Myometrial cell (primary cell): ENCODE measurements around the gene CLDN4. TPM values are rescaled to one million over a fixed set of nuclear protein-coding genes. Genes with fewer than 3 reads are reported as not detected.

ENCODE experiments used
- total RNA-seq: library from RNA; depleted of rRNA; stranded (reverse); fragments of >200 nt; gene quantifications from 2 replicates; pipeline ENCODE4 v1.2.3, GENCODE V29; 2015

Gene CLDN4, protein sequence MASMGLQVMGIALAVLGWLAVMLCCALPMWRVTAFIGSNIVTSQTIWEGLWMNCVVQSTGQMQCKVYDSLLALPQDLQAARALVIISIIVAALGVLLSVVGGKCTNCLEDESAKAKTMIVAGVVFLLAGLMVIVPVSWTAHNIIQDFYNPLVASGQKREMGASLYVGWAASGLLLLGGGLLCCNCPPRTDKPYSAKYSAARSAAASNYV
- 6.1 and 6.7 TPM in 2 replicates for total RNA-seq

DNA sequence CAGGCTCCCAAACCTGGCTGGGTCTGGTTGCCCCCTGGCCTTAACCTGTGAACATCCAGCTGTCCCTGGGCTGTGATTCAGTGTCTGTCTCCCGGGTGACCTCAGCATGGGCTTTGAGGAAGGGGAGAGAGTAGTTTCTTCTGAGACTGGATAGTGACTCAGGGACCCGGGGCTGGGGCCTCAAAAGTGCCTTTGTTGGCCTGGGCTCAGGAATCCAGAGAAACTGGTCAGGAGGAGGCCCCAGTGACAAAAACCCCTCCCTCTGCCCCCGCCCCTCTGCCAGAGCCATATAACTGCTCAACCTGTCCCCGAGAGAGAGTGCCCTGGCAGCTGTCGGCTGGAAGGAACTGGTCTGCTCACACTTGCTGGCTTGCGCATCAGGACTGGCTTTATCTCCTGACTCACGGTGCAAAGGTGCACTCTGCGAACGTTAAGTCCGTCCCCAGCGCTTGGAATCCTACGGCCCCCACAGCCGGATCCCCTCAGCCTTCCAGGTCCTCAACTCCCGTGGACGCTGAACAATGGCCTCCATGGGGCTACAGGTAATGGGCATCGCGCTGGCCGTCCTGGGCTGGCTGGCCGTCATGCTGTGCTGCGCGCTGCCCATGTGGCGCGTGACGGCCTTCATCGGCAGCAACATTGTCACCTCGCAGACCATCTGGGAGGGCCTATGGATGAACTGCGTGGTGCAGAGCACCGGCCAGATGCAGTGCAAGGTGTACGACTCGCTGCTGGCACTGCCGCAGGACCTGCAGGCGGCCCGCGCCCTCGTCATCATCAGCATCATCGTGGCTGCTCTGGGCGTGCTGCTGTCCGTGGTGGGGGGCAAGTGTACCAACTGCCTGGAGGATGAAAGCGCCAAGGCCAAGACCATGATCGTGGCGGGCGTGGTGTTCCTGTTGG, at the start of gene CLDN4:
TSS of gene CLDN4 (plus strand) at position 316 of the 903 bp plus-strand sequence. CDS start at position 522, 206 bp downstream.

DNA sequence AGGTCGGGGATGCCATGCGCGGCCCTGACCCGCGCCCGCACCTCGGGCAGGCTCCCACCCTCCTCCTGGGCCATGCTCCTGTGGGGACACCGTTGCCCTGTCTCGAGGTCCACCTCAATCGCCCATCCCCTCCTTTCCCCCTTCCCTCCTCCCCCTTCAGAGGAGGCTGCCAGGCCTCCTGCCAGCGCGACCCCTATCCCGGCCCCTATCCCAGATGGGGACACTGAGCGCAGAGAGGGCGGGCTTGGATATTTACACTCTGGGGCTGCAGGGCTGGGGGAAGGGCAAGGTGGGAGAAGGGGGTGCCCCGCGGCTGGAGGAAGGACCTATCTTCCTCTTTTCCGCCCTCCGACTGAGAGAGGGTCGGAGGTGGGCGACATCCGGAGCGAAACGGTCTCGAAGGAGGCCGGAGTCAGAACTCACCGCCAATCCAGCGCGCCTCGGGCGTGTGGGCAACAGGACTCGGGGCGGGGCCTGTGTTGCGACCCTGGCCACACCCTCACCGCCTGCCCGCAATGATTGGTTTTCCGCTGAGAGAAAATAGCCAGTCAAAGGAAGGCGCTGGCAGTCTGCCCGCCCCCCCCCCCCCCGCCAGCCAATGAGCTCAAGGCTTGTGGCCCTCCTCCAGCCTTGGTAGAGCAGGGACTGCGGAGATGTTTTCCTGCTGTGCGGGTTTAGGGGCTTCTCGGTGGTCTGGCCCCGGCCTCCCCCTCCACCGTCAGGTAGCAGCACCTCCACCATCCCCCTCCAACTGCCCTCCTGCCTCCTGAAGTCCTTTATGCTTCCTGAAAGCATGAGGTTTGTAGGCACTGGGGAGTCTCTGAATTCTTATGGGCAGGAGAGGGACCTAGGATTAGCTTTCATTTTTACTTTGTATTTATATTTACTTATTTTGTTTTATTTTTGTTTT, 11.5 kb downstream of the CLDN4 start, which contains the start of gene METTL27:
TSS of gene METTL27 (minus strand) at position 450 of the 910 bp plus-strand sequence. CDS start at position 74, 376 bp downstream.

GRCh38 chr7:73860859-73861258, 30.1 kb downstream of the CLDN4 start, which contains the start of gene TMEM270:
Gene TMEM270 (plus strand): TSS chr7:73861159. CDS start chr7:73861195, 36 bp downstream.

Other genes with a start within 250 kb of the CLDN4 start
- gene MLXIPL, start 206.5 kb upstream of the CLDN4 start, total RNA-seq = not detected in 2 replicates
- 3.7 and 5.2 TPM in 2 replicates for gene VPS37D, start 163.2 kb upstream of the CLDN4 start, total RNA-seq
- gene DNAJC30, start 147.5 kb upstream of the CLDN4 start, total RNA-seq = 7.2 and 8.2 TPM in 2 replicates
- gene BUD23, start 147.4 kb upstream of the CLDN4 start, total RNA-seq = 99.5 and 104 TPM in 2 replicates
- gene STX1A, start 111.3 kb upstream of the CLDN4 start, total RNA-seq = 3.7 and 8.4 TPM in 2 replicates
- gene ABHD11, start 92.2 kb upstream of the CLDN4 start, total RNA-seq = 27.6 and 33.4 TPM in 2 replicates
- gene CLDN3, start 60.7 kb upstream of the CLDN4 start, total RNA-seq = not detected in 2 replicates
- gene METTL27, start 11.5 kb downstream of the CLDN4 start, total RNA-seq = 16.8 and 20.8 TPM in 2 replicates
- gene TMEM270, start 30.2 kb downstream of the CLDN4 start, total RNA-seq = not detected in 2 replicates
- 0.18 and 1.7 TPM in 2 replicates for gene ELN, start 197.2 kb downstream of the CLDN4 start, total RNA-seq